ENCODE results near the gene PLEKHA6. TPM values are rescaled to one million over a fixed set of nuclear protein-coding genes. Genes with fewer than 3 reads are reported as not detected.

Gene PLEKHA6
- total and polyA plus RNA-seq, 2 of the 4 experiments (the other 2 are of a cell fraction), result 8.2 to 19.9 TPM

DNA sequence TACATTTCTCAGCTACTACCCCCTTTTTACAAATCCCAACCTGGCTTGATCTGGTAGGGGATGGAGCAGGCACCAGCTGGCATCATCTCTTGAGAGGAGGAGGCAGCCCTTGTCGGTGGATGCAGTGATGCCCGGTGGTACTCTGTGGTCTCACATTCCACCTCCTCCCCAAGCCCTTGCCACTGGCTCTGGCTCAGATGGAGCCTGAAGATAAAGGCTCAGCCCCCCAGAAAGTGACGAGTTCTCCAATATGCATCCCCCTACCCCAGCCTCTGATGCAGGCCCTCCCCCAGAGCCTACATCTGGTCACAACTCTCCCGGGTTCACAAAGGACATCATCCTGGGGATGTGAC is 142.1 kb downstream of the PLEKHA6 start:
- H3K27me3 ChIP-seq (ENCODE audit: control insufficient read depth, insufficient read depth, low read length), result no peaks in the 10 kb centered on the region
- no peaks in the 10 kb centered on the region for H3K79me1 ChIP-seq (ENCODE audit: low read depth in 1 of 2, low read length in 2 of 2)
- no peak overlapping the region for H4K91ac ChIP-seq (ENCODE audit: insufficient read depth, low read depth, low read length)
- H3K9me3 ChIP-seq (ENCODE audit: control insufficient read depth, insufficient read depth, low read length), result no peaks in the 10 kb centered on the region
- no peak overlapping the region for H3K14ac ChIP-seq (replicated peaks; ENCODE audit: low read depth, low read length)
- no peak overlapping the region for H3K56ac ChIP-seq (ENCODE audit: extremely low read depth, insufficient read depth, low read length)
- H2BK15ac ChIP-seq (ENCODE audit: low read depth, low read length), result no peak overlapping the region
- DNase-seq, result no peak
- WGBS, 2 experiments (ENCODE audit: extremely low coverage in 2 of 2, insufficient read length in 1 of 2), result 65% methylated on average over 2 of the region's 4 CpGs; no CpG with 5 or more reads in 1 of the 2 experiments
- CTCF ChIA-PET, result no interaction called here
- no peak overlapping the region for H4K8ac ChIP-seq (ENCODE audit: low read depth in 2 of 2, low read length in 2 of 2)
- H4K20me1 ChIP-seq (ENCODE audit: insufficient read depth, low read length), result no peaks in the 10 kb centered on the region
- no peak overlapping the region for H4K5ac ChIP-seq (ENCODE audit: low read depth, low read length)
- BruUV-seq (replicated peaks), result no TSS peak
- no peak overlapping the region for H3K9ac ChIP-seq (ENCODE audit: low read depth, low read length)
- H3K4ac ChIP-seq (ENCODE audit: low read depth, low read length), result no peak overlapping the region
- no peak overlapping the region for H3K4me3 ChIP-seq (ENCODE audit: insufficient read depth, low read depth, low read length)
- H3K9me1 ChIP-seq (ENCODE audit: insufficient read depth, low read length), result no peaks in the 10 kb centered on the region; the same call in 1 of the 2 replicates
- POLR2A ChIA-PET (ENCODE audit: unreplicated experiment), result no interaction called here
- intact Hi-C loops (cut with micrococcal nuclease) (no loop called here), dilution Hi-C loops (cut with HindIII; ENCODE audit: low sequenced_read_pairs, unreplicated experiment) (no loop called here), in situ Hi-C loops (cut with MboI; ENCODE audit: low sequenced_read_pairs) (no loop called here)
- H3K27ac ChIP-seq (ENCODE audit: insufficient read depth, low read length), result no peak overlapping the region
- no peak overlapping the region for H2AK5ac ChIP-seq (ENCODE audit: low read depth, low read length)
- no peak overlapping the region for H2BK5ac ChIP-seq (ENCODE audit: low read depth, low read length, poor library complexity, severe bottlenecking)
- H3K18ac ChIP-seq (ENCODE audit: low read depth, low read length), result no peak overlapping the region
- no peak overlapping the region for H2BK120ac ChIP-seq (ENCODE audit: low read depth, low read length)
- H3K23ac ChIP-seq (ENCODE audit: low read depth, low read length), result no peak overlapping the region
- H2AFZ ChIP-seq (replicated peaks; ENCODE audit: low read length, poor library complexity), result no peak overlapping the region
- no peak overlapping the region for H3K4me2 ChIP-seq (ENCODE audit: low read depth, low read length)
- no peak for ATAC-seq (ENCODE audit: low read depth)
- no peak for TF ChIP-seq RAD21 (IDR thresholded peaks at IDR 0.05; ENCODE audit: low read length)
- TF ChIP-seq, protein P1, sequence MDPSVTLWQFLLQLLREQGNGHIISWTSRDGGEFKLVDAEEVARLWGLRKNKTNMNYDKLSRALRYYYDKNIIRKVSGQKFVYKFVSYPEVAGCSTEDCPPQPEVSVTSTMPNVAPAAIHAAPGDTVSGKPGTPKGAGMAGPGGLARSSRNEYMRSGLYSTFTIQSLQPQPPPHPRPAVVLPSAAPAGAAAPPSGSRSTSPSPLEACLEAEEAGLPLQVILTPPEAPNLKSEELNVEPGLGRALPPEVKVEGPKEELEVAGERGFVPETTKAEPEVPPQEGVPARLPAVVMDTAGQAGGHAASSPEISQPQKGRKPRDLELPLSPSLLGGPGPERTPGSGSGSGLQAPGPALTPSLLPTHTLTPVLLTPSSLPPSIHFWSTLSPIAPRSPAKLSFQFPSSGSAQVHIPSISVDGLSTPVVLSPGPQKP (IDR thresholded peaks at IDR 0.05; ENCODE audit: borderline replicate concordance, low read depth, low read length), result no peak
- no peak for TF ChIP-seq NFE2L2 (IDR thresholded peaks at IDR 0.05; ENCODE audit: low read depth, low read length)
- no peak overlapping the region for H2BK20ac ChIP-seq (ENCODE audit: low read depth, low read length)
- peaks cover 3% of the 10 kb centered on the region; the same call in 1 of the 2 replicates for H3K4me1 ChIP-seq (ENCODE audit: control insufficient read depth, insufficient read depth, low read length)
- H3K36me3 ChIP-seq (ENCODE audit: control insufficient read depth, insufficient read depth, low read length), result peaks cover 15% of the 10 kb centered on the region; the same call in 1 of the 2 replicates
- no peak overlapping the region for H2AK9ac ChIP-seq (replicated peaks; ENCODE audit: low read depth, low read length, poor library complexity)

Measured in IMR-90 (cell line).